Progenitor cell of endocrine pancreas (in vitro differentiated cells): ENCODE results near the gene NFKBIE. TPM values are rescaled to one million over a fixed set of nuclear protein-coding genes. Genes with fewer than 3 reads are reported as not detected.

Experiments used
- DNase-seq: peaks from one replicate; pipeline ENCODE4 v3.0.0; 2021; ENCODE audit warnings: low spot score; ENCODE audit not compliant: unreplicated experiment
- H3K27ac Mint-ChIP-seq: 2 replicates; pipeline ENCODE4 v1.8.0; 2021; ENCODE audit warnings: mild to moderate bottlenecking, moderate library complexity, mixed read lengths
- H3K27me3 Mint-ChIP-seq: 2 replicates; pipeline ENCODE4 v1.8.0; 2021; ENCODE audit warnings: mixed read lengths
- H3K36me3 Mint-ChIP-seq: 2 replicates; pipeline ENCODE4 v1.8.0; 2022; ENCODE audit warnings: mixed read lengths; ENCODE audit not compliant: insufficient read depth
- H3K4me1 Mint-ChIP-seq: 2 replicates; pipeline ENCODE4 v1.8.0; 2021; ENCODE audit warnings: low read depth, mixed read lengths
- H3K4me3 Mint-ChIP-seq: 2 replicates; pipeline ENCODE4 v1.8.0; 2021; ENCODE audit warnings: low read depth, mild to moderate bottlenecking, moderate library complexity, mixed read lengths
- H3K9me3 Mint-ChIP-seq: 2 replicates; pipeline ENCODE4 v1.8.0; 2021; ENCODE audit warnings: low read depth, mixed read lengths
- CTCF ChIP-seq: fragments of 200-600 bp; sonication (generic); IDR thresholded peaks from one replicate; pipeline ENCODE4 v1.5.0; 2021; ENCODE audit warnings: antibody characterized with exemption, mild to moderate bottlenecking; ENCODE audit not compliant: unreplicated experiment
- total RNA-seq: library from RNA; stranded (reverse); gene quantifications from 2 replicates; pipeline ENCODE4 v1.2.1, GENCODE V29; 2021

The NFKBIE gene
- total RNA-seq, 1 donor from 2014 or later = 7.1 TPM

DNA sequence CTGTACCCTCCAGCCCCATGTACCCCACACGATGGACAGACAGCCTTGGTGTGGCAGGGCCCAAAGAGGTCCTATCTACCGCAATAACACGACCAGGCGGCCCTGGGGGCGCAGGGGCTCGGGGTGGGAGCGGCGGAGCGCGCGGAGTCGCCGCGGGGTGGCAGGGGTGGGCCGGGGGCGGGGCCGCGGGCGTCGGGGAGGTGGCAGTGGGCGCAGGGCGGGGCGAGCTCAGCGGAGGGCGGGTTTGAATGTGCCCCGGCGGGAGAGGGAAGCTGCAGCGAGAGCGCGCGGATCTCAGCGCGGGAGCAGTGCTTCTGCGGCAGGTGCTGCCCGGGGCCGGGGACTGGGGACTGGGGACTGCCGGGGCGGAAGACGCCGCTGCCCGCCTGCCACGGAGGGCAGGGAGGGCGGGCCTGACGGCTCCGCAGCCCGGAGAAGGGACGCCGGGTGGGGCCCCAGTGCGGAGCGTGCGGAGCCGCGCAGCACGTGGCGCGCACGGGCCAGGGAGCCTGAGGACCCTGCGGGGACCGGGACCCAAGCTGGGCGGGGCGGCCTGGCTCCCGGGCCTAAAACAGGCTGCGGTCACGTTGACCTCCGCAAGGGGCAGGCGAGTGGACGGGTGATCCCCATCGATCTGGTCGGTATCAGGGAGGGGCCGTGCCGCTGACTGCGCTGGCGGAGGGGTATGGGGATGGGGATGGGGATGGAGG lies 41.9 kb downstream of the NFKBIE start, which contains the start of gene SLC29A1:
SLC29A1 (plus strand) TSS at position 277 of the 710 bp plus-strand sequence. CDS start 3,719 bp downstream, outside the sequence.
- Mint-ChIP-seq H3K36me3 (no peaks in the 10 kb centered on the region), H3K27ac (peak within 1 kb of the TSS; percentile 89), H3K27me3 (peaks cover 20% of the 10 kb centered on the region), H3K4me1 (peaks cover 38% of the 10 kb centered on the region), H3K9me3 (no peaks in the 10 kb centered on the region), H3K4me3 (peak within 1 kb of the TSS; percentile 71)
- peak; percentile 59 for TF ChIP-seq CTCF
- DNase-seq = peak; percentile 80

DNA sequence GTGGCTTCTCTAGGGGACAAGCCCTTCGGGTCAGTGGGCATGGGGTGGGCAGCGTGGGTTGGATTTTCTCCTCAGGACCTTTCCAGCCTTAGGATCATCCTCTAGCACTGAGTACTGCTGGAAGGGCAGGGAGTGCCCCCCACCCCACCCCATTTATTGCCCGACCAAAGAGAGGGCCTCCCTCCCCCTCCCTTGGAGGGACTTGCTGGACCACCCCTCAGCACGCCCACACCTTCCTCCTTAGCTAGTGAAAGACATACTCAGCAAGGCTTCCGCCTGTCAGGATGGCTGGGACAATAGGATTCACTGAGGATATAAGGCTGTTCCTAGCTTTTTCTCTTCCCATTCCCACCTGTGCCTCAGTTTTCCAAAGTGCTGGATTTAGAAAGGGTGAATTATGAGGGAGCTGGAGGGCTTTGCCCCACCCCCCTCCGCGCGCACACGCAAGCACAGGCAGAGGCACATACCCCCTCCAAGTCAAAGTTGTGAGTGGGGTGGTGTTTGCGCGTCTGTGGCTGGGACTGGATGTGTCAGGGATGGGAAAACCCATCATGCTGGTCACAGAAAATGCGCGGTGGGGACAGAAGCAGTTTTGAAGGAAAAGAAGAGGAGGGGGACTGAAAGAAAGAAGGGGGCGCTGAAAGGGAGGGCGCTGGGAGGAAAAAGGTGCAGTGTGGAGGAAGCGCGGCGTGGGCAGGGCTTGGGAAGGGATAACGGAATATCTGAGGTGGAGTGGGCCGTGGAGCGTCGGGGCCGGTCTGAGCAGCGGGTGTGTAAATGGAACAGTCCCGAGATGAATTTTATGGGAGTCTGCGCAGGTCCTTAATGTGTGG lies 42.6 kb downstream of the NFKBIE start:
- DNase-seq = no peak
- Mint-ChIP-seq H3K4me1 (peaks cover 42% of the 10 kb centered on the region), H3K27me3 (peaks cover 26% of the 10 kb centered on the region), H3K36me3 (no peaks in the 10 kb centered on the region), H3K27ac (peak overlapping the region; percentile 37), H3K9me3 (no peaks in the 10 kb centered on the region), H3K4me3 (peak overlapping the region; percentile 68)
- no peak for TF ChIP-seq CTCF

GRCh38 chr6:44221961-44222335 lies 43.4 kb downstream of the NFKBIE start:
- peaks cover 30% of the 10 kb centered on the region for H3K27me3 Mint-ChIP-seq
- peaks cover 42% of the 10 kb centered on the region for H3K4me1 Mint-ChIP-seq

GRCh38 chr6:44221291-44221960 lies 43.9 kb downstream of the NFKBIE start:
- H3K4me1 Mint-ChIP-seq = peaks cover 42% of the 10 kb centered on the region
- H3K4me3 Mint-ChIP-seq = peak overlapping the region; percentile 59
- DNase-seq = peak; percentile 59
- H3K36me3 Mint-ChIP-seq = no peaks in the 10 kb centered on the region
- peak; percentile 73 for TF ChIP-seq CTCF
- peak overlapping the region; percentile 88 for H3K27ac Mint-ChIP-seq
- H3K9me3 Mint-ChIP-seq = no peaks in the 10 kb centered on the region
- H3K27me3 Mint-ChIP-seq = peaks cover 35% of the 10 kb centered on the region

More at GRCh38 chr6:44221961-44222335, 43.4 kb downstream of the NFKBIE start:
- no peaks in the 10 kb centered on the region for H3K36me3 Mint-ChIP-seq
- H3K27ac Mint-ChIP-seq = no peak overlapping the region
- no peak overlapping the region for H3K4me3 Mint-ChIP-seq
- no peak for DNase-seq
- TF ChIP-seq CTCF = no peak
- H3K9me3 Mint-ChIP-seq = no peaks in the 10 kb centered on the region

DNA sequence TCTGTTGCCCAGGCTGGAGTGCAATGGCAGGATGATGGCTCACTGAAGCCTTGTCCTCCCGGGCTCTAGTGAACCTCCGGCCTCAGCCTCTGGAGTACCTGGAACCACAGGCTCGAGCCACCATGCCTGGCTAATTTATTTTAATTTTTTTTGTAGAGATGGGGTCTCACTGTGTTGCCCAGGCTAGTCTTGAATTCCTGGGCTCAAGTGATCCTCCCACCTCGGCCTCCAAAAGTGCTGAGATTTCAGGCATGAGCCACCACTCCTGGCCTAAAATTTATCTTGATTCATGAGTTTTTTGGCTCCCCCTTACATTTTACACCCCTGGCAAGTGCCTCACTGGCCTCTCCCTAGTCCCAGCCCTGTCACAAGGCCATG lies 44.4 kb downstream of the NFKBIE start:
- no peaks in the 10 kb centered on the region for H3K9me3 Mint-ChIP-seq
- no peaks in the 10 kb centered on the region for H3K36me3 Mint-ChIP-seq
- peak overlapping the region; percentile 88 for H3K27ac Mint-ChIP-seq

More for the DNA sequence above, 44.4 kb downstream of the NFKBIE start:
- TF ChIP-seq CTCF = no peak
- peak overlapping the region; percentile 59 for H3K4me3 Mint-ChIP-seq
- H3K4me1 Mint-ChIP-seq = peaks cover 38% of the 10 kb centered on the region
- no peak for DNase-seq
- H3K27me3 Mint-ChIP-seq = peaks cover 35% of the 10 kb centered on the region
